CD4-positive, alpha-beta T cell (primary cell): ENCODE measurements around the gene LRRC55. TPM values are rescaled to one million over a fixed set of nuclear protein-coding genes. Genes with fewer than 3 reads are reported as not detected.

ENCODE experiments used
- ATAC-seq: fragments of 200-7000 bp; cut with Tn5 transposase; one replicate; pipeline ENCODE4 v1.10.0; 2022; ENCODE audit warnings: mild to moderate bottlenecking; ENCODE audit not compliant: poor library complexity
- CTCF ChIA-PET: fragments of 350-600 bp; sonication (Branson Sonifier 250); formaldehyde crosslinking; loops from one replicate; lab custom pipeline; 2021; ENCODE audit warnings: antibody characterized with exemption, inconsistent platforms; lab: Charles Lee
- POLR2A ChIA-PET: fragments of 350-600 bp; sonication (Branson Sonifier 250); formaldehyde crosslinking; loops from one replicate; lab custom pipeline; 2021; ENCODE audit warnings: antibody characterized with exemption, inconsistent platforms; lab: Charles Lee
- DNase-seq, 14 experiments: peaks; one replicate each; pipeline ENCODE4 v3.0.0-alpha.2; 2013 to 2020; ENCODE audit warnings: mixed read lengths in 2 of 14
- H3K27ac ChIP-seq, 2 donors: one replicate each; pipeline versions ENCODE4 v1.5.1 to v1.7.0; 2013; ENCODE audit warnings: low read length in 2 of 2, low read depth in 1 of 2, mild to moderate bottlenecking in 1 of 2
- H3K27me3 ChIP-seq, 2 experiments: 1 replicate in 1 of 2; 2 replicates in 1 of 2; pipeline versions ENCODE4 v1.6.1 to v1.7.0; 2013; ENCODE audit warnings: low read length in 2 of 2, control low read depth in 1 of 2, mild to moderate bottlenecking in 1 of 2, moderate library complexity in 1 of 2; ENCODE audit not compliant: insufficient read depth in 2 of 2, control insufficient read depth in 1 of 2
- H3K36me3 ChIP-seq: one replicate; pipeline ENCODE4 v1.6.1; 2013; ENCODE audit warnings: low read length, control low read depth; ENCODE audit not compliant: insufficient read depth
- H3K4me1 ChIP-seq: one replicate; pipeline ENCODE4 v1.6.1; 2013; ENCODE audit warnings: low read length, control low read depth; ENCODE audit not compliant: insufficient read depth
- H3K4me3 ChIP-seq: one replicate; pipeline ENCODE4 v1.5.1; 2013; ENCODE audit warnings: mild to moderate bottlenecking, low read length, moderate library complexity
- H3K9me3 ChIP-seq, 2 experiments: 1 replicate in 1 of 2; 2 replicates in 1 of 2; pipeline versions ENCODE4 v1.6.1 to v1.7.0; 2013; ENCODE audit warnings: low read length in 2 of 2, mild to moderate bottlenecking in 2 of 2, control low read depth in 1 of 2, moderate library complexity in 1 of 2; ENCODE audit not compliant: control insufficient read depth in 1 of 2, insufficient read depth in 1 of 2
- H3K27ac Mint-ChIP-seq: one replicate; pipeline ENCODE4 v1.8.0; 2020; ENCODE audit warnings: mixed read lengths
- H3K27me3 Mint-ChIP-seq: one replicate; pipeline ENCODE4 v1.8.0; 2021; ENCODE audit warnings: mixed read lengths
- H3K36me3 Mint-ChIP-seq: one replicate; pipeline ENCODE4 v1.8.0; 2021; ENCODE audit warnings: low read depth, mixed read lengths
- H3K4me1 Mint-ChIP-seq: one replicate; pipeline ENCODE4 v1.8.0; 2021; ENCODE audit warnings: low read depth, mixed read lengths
- H3K4me3 Mint-ChIP-seq: one replicate; pipeline ENCODE4 v1.8.0; 2020; ENCODE audit warnings: mild to moderate bottlenecking, mixed read lengths
- H3K9me3 Mint-ChIP-seq: one replicate; pipeline ENCODE4 v1.8.0; 2020; ENCODE audit warnings: mixed read lengths
- CTCF ChIP-seq: fragments of 200-600 bp; IDR thresholded peaks from one replicate; pipeline ENCODE4 v1.8.0; 2022; ENCODE audit warnings: antibody characterized with exemption, mild to moderate bottlenecking
- intact Hi-C, 2 experiments: fragments of 100-400 bp; cut with DNase I in 1 of 2; cut with micrococcal nuclease in 1 of 2; formaldehyde crosslinking; loops; one replicate each; pipeline versions ENCODE4 v1.15.1 to v1.9.0; 2023 to 2025; cut with DNase I, micrococcal nuclease
- total RNA-seq, 174 experiments: library from RNA in 2 of 174; stranded (reverse) in 2 of 174; gene quantifications; one replicate each; pipeline ENCODE4 v1.2.3 and lab custom pipeline; 2021 to 2026

The LRRC55 gene
- total RNA-seq, 2 experiments from 2014 or later, result not detected

DNA sequence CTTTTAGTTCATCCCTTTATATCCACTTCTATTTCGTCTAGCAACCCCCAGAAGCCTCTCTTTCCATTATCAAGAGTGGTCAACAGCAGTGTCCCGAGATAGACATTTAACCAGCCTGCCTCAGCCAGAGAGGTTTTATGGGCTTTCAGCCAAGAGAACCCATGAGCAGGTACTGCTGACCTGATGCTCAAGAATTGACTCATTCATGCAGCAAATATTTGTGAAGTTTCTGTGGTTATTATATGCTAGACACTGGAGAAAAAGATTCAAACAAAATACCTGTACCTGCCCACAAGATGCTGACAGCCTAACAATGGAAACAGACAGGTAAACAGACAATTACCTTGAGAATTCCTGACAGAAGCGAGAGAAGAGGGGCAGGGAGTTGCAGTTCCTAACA, 9.7 kb upstream of the LRRC55 start:
- DNase-seq, result no peak
- Histone ChIP-seq H3K9me3 (peaks cover 0 to 6% of the 10 kb centered on the region in 2 experiments), H3K4me3 (no peak overlapping the region), H3K36me3 (no peaks in the 10 kb centered on the region), H3K27ac (no peak overlapping the region), H3K4me1 (no peaks in the 10 kb centered on the region), H3K27me3 (peaks cover 0 to 3% of the 10 kb centered on the region in 2 experiments)
- ChIA-PET POLR2A (no interaction called here), CTCF (no interaction called here)
- H3K27me3 Mint-ChIP-seq, result peaks cover 33% of the 10 kb centered on the region
- H3K27ac Mint-ChIP-seq, result no peak overlapping the region
- no peak for ATAC-seq
- no peak for TF ChIP-seq CTCF
- no peak overlapping the region for H3K4me3 Mint-ChIP-seq
- H3K36me3 Mint-ChIP-seq, result no peaks in the 10 kb centered on the region
- H3K9me3 Mint-ChIP-seq, result no peaks in the 10 kb centered on the region
- no peaks in the 10 kb centered on the region for H3K4me1 Mint-ChIP-seq
- intact Hi-C loops, result no loop called here

- ATAC-seq (no peak), DNase-seq (no peak)
- H3K9me3 Mint-ChIP-seq, result no peaks in the 10 kb centered on the region
- no peak overlapping the region for H3K4me3 Mint-ChIP-seq
- Histone ChIP-seq H3K27ac (no peak overlapping the region), H3K27me3 (peaks cover 0 to 7% of the 10 kb centered on the region in 2 experiments), H3K4me1 (no peaks in the 10 kb centered on the region), H3K4me3 (no peak overlapping the region), H3K9me3 (peaks cover 3 to 7% of the 10 kb centered on the region in 2 experiments), H3K36me3 (no peaks in the 10 kb centered on the region)
- no peak for TF ChIP-seq CTCF
- ChIA-PET CTCF (no interaction called here), POLR2A (no interaction called here)
- H3K27ac Mint-ChIP-seq, result no peak overlapping the region
- peaks cover 55% of the 10 kb centered on the region for H3K27me3 Mint-ChIP-seq
- intact Hi-C loops, result no loop called here
- no peaks in the 10 kb centered on the region for H3K4me1 Mint-ChIP-seq
- no peaks in the 10 kb centered on the region for H3K36me3 Mint-ChIP-seq
Measured at GRCh38 chr11:57174656-57175055, 7.1 kb upstream of the LRRC55 start.

- Histone ChIP-seq H3K9me3 (peaks cover 7% of the 10 kb centered on the region in 2 experiments), H3K27me3 (peaks cover 7 to 15% of the 10 kb centered on the region in 2 experiments), H3K4me3 (no peak overlapping the region), H3K36me3 (no peaks in the 10 kb centered on the region), H3K4me1 (no peaks in the 10 kb centered on the region), H3K27ac (no peak overlapping the region)
- ChIA-PET CTCF (no interaction called here), POLR2A (no interaction called here)
- ATAC-seq, result no peak
- Mint-ChIP-seq H3K27ac (no peak overlapping the region), H3K36me3 (no peaks in the 10 kb centered on the region), H3K4me1 (no peaks in the 10 kb centered on the region), H3K9me3 (no peaks in the 10 kb centered on the region), H3K4me3 (no peak overlapping the region), H3K27me3 (peaks cover 63% of the 10 kb centered on the region)
- no peak for DNase-seq
- no peak for TF ChIP-seq CTCF
- intact Hi-C loops, result no loop called here
Measured at GRCh38 chr11:57175478-57175877, 6.3 kb upstream of the LRRC55 start.
